GM21360 (cell line): ENCODE measurements around the gene ZSWIM1.

ENCODE experiments used
- ATAC-seq: cut with Tn5 transposase; IDR thresholded peaks from one replicate; pipeline ENCODE4 v1.9.1; 2021; ENCODE audit warnings: mild to moderate bottlenecking, moderate library complexity; ENCODE audit not compliant: unreplicated experiment

ZSWIM1 gene

DNA sequence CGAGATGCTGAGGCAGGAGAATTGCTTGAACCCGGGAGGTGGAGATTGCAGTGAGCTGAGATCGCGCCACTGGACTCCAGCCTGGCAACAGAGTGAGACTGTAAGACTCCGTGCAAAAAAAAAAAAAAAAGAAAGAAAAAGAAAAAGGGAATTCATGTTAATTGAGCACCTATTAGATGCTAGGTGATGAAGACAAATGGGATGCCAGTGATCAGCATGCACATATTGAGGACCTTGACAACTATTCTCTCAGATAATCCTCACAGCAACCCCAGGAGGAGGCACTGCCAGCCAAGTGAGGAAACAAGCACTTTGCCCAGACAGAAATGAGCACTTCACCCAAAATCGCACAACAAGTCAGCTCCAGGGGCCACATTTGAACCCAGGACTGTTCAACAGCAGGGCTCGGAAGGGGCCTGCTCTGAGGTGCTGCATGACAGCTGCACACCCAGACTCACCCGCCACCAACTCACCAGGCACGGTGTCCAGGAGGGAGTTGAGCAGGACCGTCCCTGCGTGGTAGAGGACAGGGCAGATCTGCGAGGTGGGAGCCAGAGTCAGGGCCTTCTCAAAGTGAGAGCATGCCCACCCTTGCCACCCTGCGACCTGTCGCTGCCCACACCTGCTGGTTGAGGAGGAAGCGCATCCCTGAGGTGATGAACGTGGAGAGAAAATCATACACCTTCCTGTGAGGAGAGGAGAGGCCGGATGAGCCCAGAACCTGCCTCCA, 26.4 kb downstream of the ZSWIM1 start:
- ATAC-seq: no peak

DNA sequence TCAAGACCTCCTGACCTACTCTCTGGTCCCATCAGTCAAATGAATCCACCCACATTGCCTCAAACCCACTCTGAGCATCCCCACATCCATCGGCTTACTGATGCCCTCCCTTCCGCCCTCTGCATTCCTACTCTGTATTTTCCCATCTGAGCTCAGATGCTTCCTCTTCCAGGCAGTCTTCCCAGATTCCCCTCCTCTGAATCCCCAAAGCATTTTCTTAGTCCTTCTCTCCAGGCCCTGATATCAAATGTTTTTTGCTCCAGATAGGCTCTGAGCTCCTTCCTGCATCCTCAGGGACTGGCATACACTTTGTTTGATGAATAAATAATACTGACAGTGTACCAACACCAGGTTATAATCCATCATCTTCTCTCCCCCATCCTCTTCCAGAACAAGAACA, 27.1 kb downstream of the ZSWIM1 start:
- ATAC-seq: no peak

DNA sequence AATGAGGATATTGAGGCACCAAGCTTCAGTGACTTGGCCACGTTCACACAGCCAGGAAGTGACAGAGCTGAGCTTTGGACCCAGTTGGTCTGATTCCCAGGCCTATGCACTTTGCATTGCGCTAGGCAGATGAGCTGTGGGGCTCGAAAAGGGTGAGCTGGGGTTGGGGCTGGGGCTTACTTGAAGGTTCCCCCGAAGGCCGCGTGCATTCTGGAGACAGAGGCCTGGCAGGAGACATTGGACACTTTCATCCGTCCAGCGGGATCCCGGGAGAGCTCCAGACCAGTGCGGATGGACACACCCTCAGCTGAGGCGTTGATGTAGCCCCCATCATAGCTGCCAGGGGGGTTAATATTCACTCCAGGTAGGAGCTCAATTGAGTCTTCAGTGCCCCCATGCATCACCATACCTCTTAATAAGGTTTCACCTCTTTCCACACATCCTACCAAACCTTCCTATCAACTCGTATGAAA, 28.3 kb downstream of the ZSWIM1 start:
- ATAC-seq: no peak

DNA sequence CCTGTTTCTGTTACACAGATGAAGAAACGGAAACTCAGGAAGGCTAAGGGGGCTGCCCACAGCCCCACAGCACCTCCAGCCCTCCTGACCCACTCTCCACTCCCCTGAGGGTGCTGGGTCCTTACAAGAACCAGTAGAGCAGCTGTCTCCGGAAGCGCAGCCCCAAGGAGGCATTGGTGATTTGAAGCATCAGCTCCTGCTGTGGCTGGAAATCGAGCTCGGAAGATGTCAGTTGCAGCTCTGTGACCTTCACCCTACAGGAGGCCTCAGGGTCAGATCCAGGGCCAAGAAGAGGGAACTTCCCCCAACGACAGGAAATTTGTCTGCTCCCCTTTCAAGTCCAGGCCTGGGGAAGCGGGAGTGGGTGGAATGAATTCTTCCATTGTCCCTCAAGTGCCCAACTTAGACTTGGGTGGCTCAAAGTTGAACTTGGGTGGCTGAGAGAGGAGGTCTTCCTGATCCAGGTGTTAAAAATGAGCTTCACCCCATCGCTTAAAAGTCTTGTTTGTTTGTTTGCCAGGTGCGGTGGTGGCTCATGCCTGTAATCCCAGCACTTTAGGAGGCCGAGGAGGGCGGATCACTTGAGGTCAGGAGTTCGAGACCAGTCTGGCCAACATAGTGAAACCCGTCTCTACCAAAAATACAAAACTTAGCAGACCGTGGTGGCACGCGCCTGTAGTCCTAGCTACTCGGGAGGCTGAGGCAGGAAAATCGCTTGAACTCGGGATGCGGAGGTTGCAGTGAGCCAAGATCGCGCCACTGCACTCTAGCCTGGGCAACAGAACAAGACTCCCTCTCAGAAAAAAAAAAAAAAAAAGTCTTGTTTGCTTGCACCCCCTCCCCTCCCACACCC, 29.0 kb downstream of the ZSWIM1 start:
- no peak for ATAC-seq

DNA sequence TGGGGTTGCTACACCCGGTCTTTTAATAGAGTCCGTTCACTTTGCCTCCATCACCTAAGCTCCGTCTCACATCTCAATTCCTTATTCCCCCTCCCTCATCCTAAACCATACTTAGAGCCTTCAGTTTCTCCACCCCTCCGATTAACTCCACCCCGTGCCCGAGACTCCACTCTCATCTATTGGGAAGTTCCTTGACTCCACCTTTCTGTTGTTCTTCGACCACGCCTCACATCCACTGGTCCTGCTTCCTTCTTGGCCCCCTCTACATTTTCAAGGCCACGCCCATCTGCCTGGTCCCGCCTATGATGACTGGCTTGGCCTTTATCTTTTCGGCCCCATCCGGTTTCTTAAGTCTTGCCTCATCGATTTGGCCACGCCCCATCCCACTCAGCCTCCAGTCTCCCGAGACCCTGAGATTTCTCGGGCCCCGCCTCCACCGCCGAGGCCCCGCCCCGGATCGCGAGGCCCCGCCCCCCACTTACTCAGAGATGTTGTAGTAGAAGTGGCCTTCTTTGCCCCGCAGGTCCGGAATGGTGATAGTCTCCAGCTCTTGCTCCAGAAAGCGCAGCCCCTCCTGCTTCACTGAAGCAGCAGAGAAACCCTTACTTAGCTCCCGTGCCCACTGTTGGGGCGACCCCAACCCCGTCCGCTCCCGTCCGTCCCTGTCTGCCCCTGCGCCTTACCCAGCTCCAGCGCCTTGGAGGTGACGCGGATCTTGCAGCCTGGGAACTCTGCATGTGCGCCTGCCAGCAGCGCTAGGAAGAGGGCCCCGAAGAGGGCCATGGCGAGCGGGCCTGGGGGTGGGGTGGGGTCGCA, 29.9 kb downstream of the ZSWIM1 start:
- peak; percentile 85 for ATAC-seq

DNA sequence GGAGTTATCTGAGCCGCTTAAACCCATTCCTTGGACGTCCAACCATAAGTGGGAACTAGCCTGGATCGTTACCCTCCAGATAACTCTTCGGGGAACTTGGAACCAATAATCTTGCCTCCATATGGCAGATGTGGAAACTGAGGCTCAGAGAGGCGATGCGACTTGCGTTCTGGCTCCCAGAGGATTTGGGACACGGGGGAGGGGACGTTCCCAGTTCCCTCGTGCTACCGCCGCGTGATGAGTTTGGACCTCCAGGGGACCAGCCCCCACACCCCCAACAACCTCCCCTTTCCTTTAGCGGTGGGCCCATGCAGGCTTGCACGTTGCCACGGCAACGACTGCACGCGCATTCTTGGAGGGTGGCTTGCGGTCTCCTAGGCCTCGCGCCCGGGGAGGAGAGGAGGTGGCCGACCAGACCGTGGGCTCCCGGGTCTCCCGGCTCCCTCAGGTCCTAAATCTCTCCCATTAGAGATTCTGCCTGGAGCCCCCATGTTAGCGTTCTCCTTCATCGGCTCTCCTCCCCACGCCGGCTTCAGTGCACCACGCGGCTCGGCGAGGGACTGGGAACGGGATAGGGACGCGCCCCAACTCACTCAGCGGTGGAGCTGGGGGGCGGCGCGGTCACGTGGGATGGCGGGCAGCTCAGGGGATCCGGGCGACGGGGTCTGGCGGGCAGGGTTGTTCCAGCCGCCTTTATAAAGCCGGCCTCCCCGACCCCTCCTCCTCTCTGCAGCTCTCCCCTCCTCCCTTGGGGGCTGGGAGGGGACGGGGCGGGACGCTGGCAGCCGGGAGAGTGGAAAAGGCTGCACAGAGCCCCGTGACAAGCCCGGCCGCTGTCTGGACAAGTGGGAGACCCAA, 30.7 kb downstream of the ZSWIM1 start, which contains the start of gene PLTP:
Gene PLTP, minus strand, starts transcription at position 670 of the 858 bp plus-strand sequence. CDS start 703 bp downstream, outside the sequence.
- no peak for ATAC-seq

DNA sequence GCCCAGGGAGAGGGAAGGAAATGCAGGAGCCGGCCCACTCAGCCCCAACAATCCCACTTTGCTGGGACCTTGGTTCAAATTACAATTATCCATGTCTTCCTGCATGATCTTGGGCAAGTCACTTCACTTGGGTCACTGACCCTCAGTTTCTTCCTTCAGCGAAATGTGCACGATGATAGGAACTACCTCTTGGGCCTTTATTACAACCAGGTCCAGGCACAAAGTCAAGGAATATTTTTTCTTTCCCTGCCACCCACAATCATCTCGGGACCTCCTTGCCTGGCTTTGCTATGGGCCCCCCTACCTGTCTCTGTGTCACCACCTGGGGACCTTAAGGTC, 31.3 kb downstream of the ZSWIM1 start:
- ATAC-seq: no peak

DNA sequence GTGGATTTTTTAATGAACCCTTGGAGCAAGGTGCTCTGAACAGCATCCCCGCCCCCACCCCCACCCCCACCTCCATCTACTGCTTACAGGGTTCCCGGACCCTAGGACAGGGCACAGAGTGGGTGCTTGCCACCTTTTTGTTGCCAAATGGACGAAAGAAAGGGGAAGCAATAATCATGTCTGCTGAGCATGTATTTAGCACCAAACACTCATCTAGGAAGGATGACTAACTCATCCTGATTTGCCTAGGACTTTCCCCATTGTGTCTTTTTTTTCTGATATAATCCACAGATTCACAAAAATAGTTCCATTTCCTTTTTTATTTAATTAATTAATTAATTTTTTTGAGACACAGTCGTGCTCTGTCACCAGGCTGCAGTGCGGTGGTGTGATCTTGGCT, 32.1 kb downstream of the ZSWIM1 start:
- ATAC-seq: no peak

DNA sequence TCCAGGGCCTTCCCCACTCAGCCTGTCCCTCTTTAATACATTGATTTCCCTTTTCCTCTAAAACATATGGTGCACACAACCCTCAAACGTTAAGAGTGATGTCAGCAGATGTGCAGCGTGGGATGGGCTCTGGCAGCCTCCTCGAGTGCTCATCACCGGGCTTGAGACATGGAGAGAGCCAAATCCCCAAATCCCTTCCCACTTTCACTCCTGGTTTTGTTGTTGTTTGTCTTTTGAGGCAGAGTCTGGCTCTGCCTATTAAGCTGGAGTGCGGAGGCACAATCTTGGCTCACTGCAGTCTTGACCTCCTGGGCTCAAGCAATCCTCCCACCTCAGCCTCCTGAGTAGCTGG, 36.7 kb downstream of the ZSWIM1 start:
- no peak for ATAC-seq

DNA sequence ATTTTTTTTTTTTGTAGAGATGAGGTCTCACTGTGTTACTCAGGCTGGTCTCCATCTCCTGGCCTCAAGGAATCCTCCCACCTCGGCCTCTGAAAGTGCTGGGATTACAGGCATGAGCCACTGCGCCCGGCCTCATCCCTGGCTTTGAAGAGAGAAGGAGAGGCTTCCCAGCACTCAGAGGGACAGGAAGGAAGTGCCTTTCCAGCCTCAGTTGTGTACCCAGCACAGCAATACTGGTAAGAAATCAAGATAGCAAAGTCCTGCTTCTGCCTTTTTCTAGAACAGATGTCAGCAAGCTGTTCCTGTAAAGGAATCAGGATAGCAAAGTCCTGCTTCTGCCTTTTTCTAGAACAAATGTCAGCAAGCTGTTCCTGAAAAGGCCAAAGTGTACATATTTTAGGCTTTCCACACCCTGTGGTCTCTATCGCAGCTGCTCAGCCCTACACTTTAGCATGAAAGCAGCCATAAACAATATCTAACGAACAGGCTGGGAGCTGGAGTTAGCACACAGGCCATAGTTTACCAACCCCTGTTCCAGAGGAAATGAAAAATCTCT, 37.2 kb downstream of the ZSWIM1 start:
- no peak for ATAC-seq

DNA sequence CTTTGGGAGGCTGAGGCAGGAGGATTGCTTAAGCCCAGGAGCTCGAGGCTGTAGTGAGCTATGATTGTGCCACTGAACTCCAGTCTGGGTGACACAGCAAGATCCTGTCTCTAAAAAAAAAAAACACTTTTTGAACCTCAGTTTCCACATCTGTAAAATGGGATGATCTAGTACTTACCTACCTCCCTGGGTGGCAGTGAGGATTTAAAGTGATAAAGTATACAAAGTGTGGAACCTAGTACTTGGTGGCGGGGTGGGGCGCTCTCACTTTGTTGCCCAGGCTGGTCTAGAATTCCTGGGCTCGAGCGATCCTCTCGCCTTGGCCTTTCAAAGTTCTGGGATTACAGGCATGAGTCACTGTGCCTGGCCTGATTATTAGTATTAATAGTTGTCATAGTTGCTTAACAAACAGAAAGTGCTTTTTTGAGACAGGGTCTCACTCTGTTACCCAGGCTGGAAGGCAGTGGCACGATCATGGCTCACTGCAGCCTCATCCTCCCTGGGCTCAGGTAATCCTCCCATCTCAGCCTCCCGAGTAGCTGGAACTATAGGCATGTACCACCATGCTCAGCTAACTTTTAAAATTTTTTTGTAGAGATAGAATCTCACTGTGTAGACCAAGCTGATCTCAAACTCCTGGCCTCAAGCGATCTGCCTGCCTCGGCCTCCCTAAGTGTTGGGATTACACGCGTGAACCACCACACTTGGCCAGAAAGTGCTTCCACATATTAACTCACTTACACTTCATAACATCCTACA, 37.9 kb downstream of the ZSWIM1 start:
- ATAC-seq: no peak

DNA sequence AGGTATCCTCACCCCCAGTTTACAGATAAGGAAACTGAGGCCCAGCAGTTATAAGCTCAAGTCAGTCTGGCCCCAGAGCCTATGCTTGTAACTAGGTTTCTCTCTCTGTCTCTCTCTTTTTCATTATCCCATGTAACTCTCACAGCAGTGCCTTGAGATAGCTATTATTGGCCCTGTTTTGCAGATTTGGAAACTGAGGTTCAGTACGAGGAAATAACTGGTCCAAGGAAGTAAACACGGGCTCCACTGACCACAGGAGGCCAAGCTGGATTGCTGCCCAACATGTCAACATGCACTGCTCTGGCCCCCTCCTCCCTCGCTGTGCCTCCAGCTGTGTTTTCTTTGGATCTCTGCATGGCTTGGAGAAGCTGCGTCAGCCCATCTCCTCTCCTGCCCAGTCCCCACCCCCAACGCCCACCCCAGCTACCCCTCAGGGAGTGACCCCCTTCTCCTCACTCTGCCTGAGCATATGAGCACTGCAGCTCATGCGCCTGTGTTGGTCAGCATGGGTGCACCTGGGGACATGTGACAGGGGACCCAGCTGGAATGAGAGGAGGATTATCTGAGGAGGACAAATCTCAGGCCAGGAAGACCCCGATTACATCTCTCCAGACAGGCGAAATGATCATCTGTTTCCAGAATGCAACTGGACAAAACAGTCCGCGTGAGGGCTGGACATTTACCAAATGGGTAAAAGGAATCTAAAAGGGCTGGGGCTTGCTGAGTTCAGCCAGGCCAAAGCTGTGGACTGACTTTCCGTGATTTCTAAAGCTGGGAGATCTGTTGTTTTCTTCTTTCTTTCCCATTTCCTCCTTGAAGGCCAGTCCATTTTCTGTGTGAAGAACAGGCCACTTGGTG, 38.7 kb downstream of the ZSWIM1 start:
- no peak for ATAC-seq

DNA sequence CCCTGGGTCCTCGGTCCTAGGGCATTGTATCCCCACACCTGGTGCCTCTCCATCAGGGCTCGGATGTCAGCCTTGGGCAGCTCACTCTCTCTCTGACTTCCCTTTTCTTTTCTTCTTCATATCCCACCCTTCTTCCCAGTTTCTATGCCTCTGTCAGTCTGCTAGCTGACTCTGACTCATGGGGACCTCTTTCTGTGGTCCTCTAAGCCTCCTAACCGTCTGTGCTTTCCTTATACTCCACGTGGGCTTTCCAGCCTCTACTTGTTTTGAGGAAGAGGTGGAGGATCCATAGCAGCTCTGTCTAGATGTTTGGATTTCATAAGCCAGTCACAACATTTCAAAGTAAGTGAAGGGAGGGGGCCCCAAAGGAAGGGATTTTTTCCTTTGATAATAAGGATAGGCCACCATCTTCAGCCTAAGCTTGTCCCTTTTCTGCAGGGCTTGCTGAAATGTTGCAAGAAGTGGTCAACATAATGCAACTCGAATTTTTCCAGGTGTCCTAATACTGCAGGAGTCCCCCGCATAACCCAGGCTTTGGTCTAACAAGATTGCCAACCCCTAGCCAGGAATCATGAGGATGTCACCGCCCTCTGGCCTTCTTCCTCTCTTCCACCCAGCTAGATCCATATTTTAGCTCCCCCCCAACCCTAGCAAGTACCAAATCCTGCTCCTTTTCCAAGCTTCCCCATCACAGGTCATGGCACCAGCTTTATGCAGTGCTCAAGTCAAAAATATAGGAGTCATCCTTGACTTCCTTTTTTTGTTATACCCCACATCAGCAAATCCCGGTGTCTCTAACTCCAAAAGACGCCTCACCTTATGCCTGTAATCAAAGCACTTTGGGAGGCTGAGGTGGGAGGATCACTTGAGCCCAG, 39.7 kb downstream of the ZSWIM1 start:
- no peak for ATAC-seq

DNA sequence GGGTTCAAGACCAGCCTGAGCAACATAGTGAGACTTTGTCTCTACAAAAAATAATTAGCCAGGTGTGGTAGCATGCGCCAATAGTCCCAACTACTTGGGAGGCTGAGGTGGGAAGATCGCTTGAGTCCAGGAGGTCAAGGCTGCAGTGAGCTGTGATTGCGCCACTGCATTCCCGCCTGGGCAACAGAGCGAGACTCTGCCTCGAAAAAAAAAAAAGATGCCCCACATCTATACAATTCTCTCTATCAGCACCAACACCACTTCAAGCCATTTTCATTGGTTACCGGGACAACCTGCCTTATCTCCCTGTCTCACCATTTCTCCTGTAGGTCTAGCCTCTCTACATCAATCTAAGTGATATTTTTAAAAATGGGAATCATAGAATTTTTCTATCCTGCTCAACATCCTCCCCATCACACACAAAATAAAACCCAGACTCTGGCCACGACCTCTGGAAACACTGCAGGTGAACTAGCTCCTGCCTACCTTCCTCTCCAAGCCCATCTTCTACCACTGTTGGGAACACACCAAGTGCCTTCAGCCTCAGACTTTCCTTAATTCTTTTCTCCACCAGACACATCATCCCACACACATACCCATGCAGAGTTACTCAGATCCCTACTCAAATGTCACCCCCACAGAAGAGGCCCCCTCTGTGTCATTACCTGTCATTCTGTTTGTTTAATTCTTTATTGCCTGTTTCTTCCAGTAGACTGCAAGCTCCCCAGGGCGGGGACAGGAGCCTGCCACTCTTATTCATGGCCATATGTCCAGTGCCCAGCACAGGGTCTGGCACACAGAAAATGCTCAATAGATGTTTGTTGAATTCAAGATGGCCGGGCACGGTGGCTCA, 40.5 kb downstream of the ZSWIM1 start:
- ATAC-seq: no peak

DNA sequence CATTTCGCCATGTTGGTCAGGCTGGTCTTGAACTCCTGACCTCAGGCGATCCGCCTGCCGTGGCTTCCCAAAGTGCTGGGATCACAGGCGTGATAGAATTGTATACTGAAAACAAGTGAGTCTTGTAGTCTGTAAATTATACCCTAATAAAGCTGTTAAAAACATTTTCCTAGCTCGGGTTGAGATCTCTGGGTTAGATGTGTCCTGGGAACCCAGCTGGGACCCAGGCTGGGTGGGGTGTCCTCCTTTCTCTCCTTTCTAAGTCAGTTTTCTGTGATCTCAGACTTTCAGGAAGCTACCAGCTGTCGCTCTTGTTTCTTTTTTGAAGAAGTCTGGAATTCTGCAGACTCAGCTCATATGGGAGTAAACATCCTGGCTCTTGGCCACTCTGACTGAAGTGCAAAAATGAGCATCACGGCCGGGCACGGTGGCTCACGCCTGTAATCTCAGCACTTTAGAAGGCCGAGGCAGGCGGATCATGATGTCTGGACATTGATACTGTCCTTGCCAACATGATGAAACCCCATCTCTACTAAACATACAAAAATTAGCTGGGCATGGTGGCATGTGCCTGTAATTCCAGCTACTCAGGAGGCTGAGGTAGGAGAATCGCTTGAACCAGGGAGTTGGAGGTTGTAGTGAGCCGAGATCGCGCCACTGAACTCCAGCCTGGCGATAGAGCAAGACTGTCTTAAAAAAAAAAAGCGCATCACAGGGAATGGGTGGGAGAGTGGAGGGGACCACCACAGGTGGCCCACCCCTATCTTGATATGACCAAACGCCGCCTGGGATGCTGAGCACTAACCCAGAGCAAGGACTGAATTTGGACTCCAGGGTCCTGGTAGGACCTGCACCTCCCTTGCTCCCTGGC, 43.6 kb downstream of the ZSWIM1 start:
- ATAC-seq: no peak
